HG02678 (cell line): ENCODE data around the gene CCN5.

Experiments used
- ATAC-seq: cut with Tn5 transposase; IDR thresholded peaks from one replicate; pipeline ENCODE4 v1.9.1; 2021; ENCODE audit warnings: mild to moderate bottlenecking, moderate library complexity; ENCODE audit not compliant: unreplicated experiment

The CCN5 gene

GRCh38 chr20:44735816-44736169 lies 20.6 kb downstream of the CCN5 start:
- no peak for ATAC-seq

GRCh38 chr20:44736170-44737021 lies 21.2 kb downstream of the CCN5 start:
- ATAC-seq: no peak

GRCh38 chr20:44737116-44737515 lies 21.9 kb downstream of the CCN5 start:
- no peak for ATAC-seq

GRCh38 chr20:44738813-44739477 lies 23.8 kb downstream of the CCN5 start:
- ATAC-seq: no peak

- no peak for ATAC-seq
Measured at GRCh38 chr20:44739942-44740341, 24.8 kb downstream of the CCN5 start.

- ATAC-seq: no peak
Measured at GRCh38 chr20:44742304-44743079, 27.3 kb downstream of the CCN5 start.

- no peak for ATAC-seq
Measured at GRCh38 chr20:44743080-44743701, 28.0 kb downstream of the CCN5 start.

- no peak for ATAC-seq
Measured at GRCh38 chr20:44743916-44744655, 28.9 kb downstream of the CCN5 start.

- ATAC-seq: no peak
Measured at GRCh38 chr20:44745122-44745597, 30.0 kb downstream of the CCN5 start.

GRCh38 chr20:44745598-44746366 lies 30.6 kb downstream of the CCN5 start, which contains the start of gene KCNK15:
Gene KCNK15, plus strand, starts transcription at chr20:44745865. Its CDS starts 46 bp downstream, at chr20:44745911.
- no peak for ATAC-seq

- no peak for ATAC-seq
Measured at GRCh38 chr20:44746367-44747165, 31.4 kb downstream of the CCN5 start.

- ATAC-seq: no peak
Measured at GRCh38 chr20:44747166-44748004, 32.2 kb downstream of the CCN5 start.

- ATAC-seq: no peak
Measured at GRCh38 chr20:44748005-44748370, 32.8 kb downstream of the CCN5 start.

GRCh38 chr20:44750081-44750805 lies 35.1 kb downstream of the CCN5 start:
- ATAC-seq: no peak

GRCh38 chr20:44752099-44752931 lies 37.1 kb downstream of the CCN5 start:
- no peak for ATAC-seq

- ATAC-seq: no peak
Measured at GRCh38 chr20:44754554-44754953, 39.4 kb downstream of the CCN5 start.
